ENCODE data around the gene PLA2G3. TPM values are rescaled to one million over a fixed set of nuclear protein-coding genes. Genes with fewer than 3 reads are reported as not detected.

The PLA2G3 gene
- total and polyA plus RNA-seq, 2 donors (not counting 3 experiments of a cell fraction or from before 2014, with no cell fraction given) = 0.75 to 0.84 TPM

GRCh38 chr22:31127181-31127772 lies 13.0 kb downstream of the PLA2G3 start:
- Histone ChIP-seq H3K4me3 (replicated peaks in 1 of 3; ENCODE audit: insufficient read depth in 1 of 3, low read depth in 1 of 3, low read length in 3 of 3) (no peak overlapping the region), H3K9me1 (replicated peaks; ENCODE audit: control insufficient read depth, extremely low read depth, insufficient read depth, low read length) (no peaks in the 10 kb centered on the region), H4K20me1 (replicated peaks; ENCODE audit: control insufficient read depth, extremely low read depth, insufficient read depth, low read length) (no peaks in the 10 kb centered on the region), H3K27me3 (ENCODE audit: control insufficient read depth in 2 of 2, insufficient read depth in 2 of 2, low read length in 2 of 2) (peaks cover 0 to 4% of the 10 kb centered on the region in 2 experiments), H2AFZ (ENCODE audit: low read depth, low read length) (no peak overlapping the region), H3K27ac (ENCODE audit: insufficient read depth, low read depth, low read length) (no peak overlapping the region), H3K36me3 (ENCODE audit: control insufficient read depth in 2 of 2, extremely low read depth in 1 of 2, insufficient read depth in 2 of 2, low read length in 2 of 2) (no peaks in the 10 kb centered on the region), H3K4me1 (ENCODE audit: control insufficient read depth, extremely low read depth, insufficient read depth, low read length) (no peaks in the 10 kb centered on the region), H3K79me2 (ENCODE audit: control insufficient read depth, insufficient read depth, low read length) (no peaks in the 10 kb centered on the region), H3K9me3 (replicated peaks; ENCODE audit: control insufficient read depth, insufficient read depth, low read length) (no peaks in the 10 kb centered on the region), H3K9ac (replicated peaks; ENCODE audit: extremely low read depth, insufficient read depth, low read length) (no peak overlapping the region), H3K4me2 (ENCODE audit: insufficient read depth, low read length) (no peak overlapping the region)
- ChIA-PET CTCF (interaction anchor here (1.1 to 1.6 kb wide), 3 partner anchors 17 to 21 kb away, joined by 3 to 10 read pairs (median 4); partner anchors contain the start of gene SELENOM), POLR2A (interaction anchor here (0.6 kb wide), 1 partner anchor 171 kb away, joined by 5 read pairs; no protein-coding TSS in a partner anchor)
- intact Hi-C loops (cut with micrococcal nuclease) = no loop called here
- dilution Hi-C loops (cut with MboI; ENCODE audit: extremely low pct_ligation_motif_present, low sequenced_read_pairs) = no loop called here
- BruUV-seq (replicated peaks) = no TSS peak
- no peak for TF ChIP-seq FOS (IDR thresholded peaks at IDR 0.05; ENCODE audit: borderline replicate concordance, insufficient read depth, low read length)
- TF ChIP-seq, protein P1, sequence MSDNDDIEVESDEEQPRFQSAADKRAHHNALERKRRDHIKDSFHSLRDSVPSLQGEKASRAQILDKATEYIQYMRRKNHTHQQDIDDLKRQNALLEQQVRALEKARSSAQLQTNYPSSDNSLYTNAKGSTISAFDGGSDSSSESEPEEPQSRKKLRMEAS (IDR thresholded peaks at IDR 0.05; ENCODE audit: insufficient read depth, insufficient read length) = no peak
- TF ChIP-seq POLR2AphosphoS5 (IDR thresholded peaks at IDR 0.05; ENCODE audit: insufficient read depth, low read depth, low read length) = no peak
- TF ChIP-seq GATA2 (IDR thresholded peaks at IDR 0.05; ENCODE audit: insufficient read depth, insufficient read length, low read depth, low read length) = no peak
- no peak for TF ChIP-seq EZH2 (IDR thresholded peaks at IDR 0.05; ENCODE audit: borderline replicate concordance, low read depth, low read length, severe bottlenecking)
- TF ChIP-seq MYC (IDR thresholded peaks at IDR 0.05; ENCODE audit: low read depth, low read length) = no peak
- TF ChIP-seq, protein P2, sequence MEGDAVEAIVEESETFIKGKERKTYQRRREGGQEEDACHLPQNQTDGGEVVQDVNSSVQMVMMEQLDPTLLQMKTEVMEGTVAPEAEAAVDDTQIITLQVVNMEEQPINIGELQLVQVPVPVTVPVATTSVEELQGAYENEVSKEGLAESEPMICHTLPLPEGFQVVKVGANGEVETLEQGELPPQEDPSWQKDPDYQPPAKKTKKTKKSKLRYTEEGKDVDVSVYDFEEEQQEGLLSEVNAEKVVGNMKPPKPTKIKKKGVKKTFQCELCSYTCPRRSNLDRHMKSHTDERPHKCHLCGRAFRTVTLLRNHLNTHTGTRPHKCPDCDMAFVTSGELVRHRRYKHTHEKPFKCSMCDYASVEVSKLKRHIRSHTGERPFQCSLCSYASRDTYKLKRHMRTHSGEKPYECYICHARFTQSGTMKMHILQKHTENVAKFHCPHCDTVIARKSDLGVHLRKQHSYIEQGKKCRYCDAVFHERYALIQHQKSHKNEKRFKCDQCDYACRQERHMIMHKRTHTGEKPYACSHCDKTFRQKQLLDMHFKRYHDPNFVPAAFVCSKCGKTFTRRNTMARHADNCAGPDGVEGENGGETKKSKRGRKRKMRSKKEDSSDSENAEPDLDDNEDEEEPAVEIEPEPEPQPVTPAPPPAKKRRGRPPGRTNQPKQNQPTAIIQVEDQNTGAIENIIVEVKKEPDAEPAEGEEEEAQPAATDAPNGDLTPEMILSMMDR (IDR thresholded peaks at IDR 0.05; ENCODE audit: extremely low read depth in 1 of 2, insufficient read depth in 1 of 2, low read depth in 1 of 2, low read length in 2 of 2) = no peak
- no peak for TF ChIP-seq POLR2A (IDR thresholded peaks at IDR 0.05; ENCODE audit: low read depth, low read length)
- no peak for TF ChIP-seq JUN (IDR thresholded peaks at IDR 0.05; ENCODE audit: borderline replicate concordance, insufficient read depth, insufficient read length, low read depth)
- DNase-seq (ENCODE audit: low read depth, low spot score) (no peak), FAIRE-seq (no peak)
